ENCODE results near the gene GPX3.

The GPX3 gene

GRCh38 chr5:151034422-151035379 is 14.3 kb downstream of the GPX3 start:
- DNase-seq = no peak

- DNase-seq = no peak
Observed at GRCh38 chr5:151036556-151036955, 16.2 kb downstream of the GPX3 start.

GRCh38 chr5:151037561-151038411 is 17.4 kb downstream of the GPX3 start:
- DNase-seq = no peak

- no peak for DNase-seq
Observed at GRCh38 chr5:151038412-151038745, 18.0 kb downstream of the GPX3 start.

- DNase-seq = no peak
Observed at GRCh38 chr5:151038801-151039238, 18.4 kb downstream of the GPX3 start.

GRCh38 chr5:151039665-151040064 is 19.3 kb downstream of the GPX3 start:
- no peak for DNase-seq

- DNase-seq = no peak
Observed at GRCh38 chr5:151040211-151040747, 19.9 kb downstream of the GPX3 start.

GRCh38 chr5:151041577-151042268 is 21.3 kb downstream of the GPX3 start:
- no peak for DNase-seq

- DNase-seq = no peak
Observed at GRCh38 chr5:151042453-151043093, 22.2 kb downstream of the GPX3 start.

- peak; percentile 41 for DNase-seq
Observed at GRCh38 chr5:151047814-151048425, 27.5 kb downstream of the GPX3 start.

GRCh38 chr5:151048526-151048925 is 28.1 kb downstream of the GPX3 start:
- DNase-seq = no peak

GRCh38 chr5:151051066-151051930 is 30.9 kb downstream of the GPX3 start:
- DNase-seq = peak; percentile 82

GRCh38 chr5:151051931-151052608 is 31.7 kb downstream of the GPX3 start:
- DNase-seq = no peak

- no peak for DNase-seq
Observed at GRCh38 chr5:151052836-151053235, 32.4 kb downstream of the GPX3 start.

- DNase-seq = no peak
Observed at GRCh38 chr5:151053796-151054462, 33.5 kb downstream of the GPX3 start.

- no peak for DNase-seq
Observed at GRCh38 chr5:151054709-151055108, 34.3 kb downstream of the GPX3 start.

- no peak for DNase-seq
Observed at GRCh38 chr5:151055336-151055735, 34.9 kb downstream of the GPX3 start.

- no peak for DNase-seq
Observed at GRCh38 chr5:151056379-151057325, 36.3 kb downstream of the GPX3 start.
